SJSA1 (cell line): ENCODE results near the gene FBXL19. TPM values are rescaled to one million over a fixed set of nuclear protein-coding genes. Genes with fewer than 3 reads are reported as not detected.
A peak's percentile ranks its signal among the peaks of the same experiment; 100 is the strongest.

Experiments
- DNase-seq, 2 experiments: peaks; one replicate each; pipeline ENCODE4 v3.0.0-alpha.2; 2015 to 2020; ENCODE audit warnings: low spot score in 2 of 2, low read depth in 1 of 2
- H3K27ac ChIP-seq: fragments of 250-450 bp; sonication (Bioruptor Pico); 2 replicates; pipeline ENCODE4 v1.5.1; 2020; ENCODE audit warnings: mild to moderate bottlenecking, moderate library complexity
- H3K27me3 ChIP-seq: fragments of 250-450 bp; sonication (Bioruptor Pico); replicated peaks from 2 replicates; pipeline ENCODE4 v1.5.1; 2020; ENCODE audit warnings: mild to moderate bottlenecking, moderate library complexity
- H3K36me3 ChIP-seq: fragments of 250-450 bp; sonication (Bioruptor Pico); 2 replicates; pipeline ENCODE4 v1.5.1; 2020; ENCODE audit warnings: mild to moderate bottlenecking
- H3K4me1 ChIP-seq: fragments of 250-450 bp; sonication (Bioruptor Pico); replicated peaks from 2 replicates; pipeline ENCODE4 v1.6.1; 2021; ENCODE audit warnings: mild to moderate bottlenecking
- H3K4me3 ChIP-seq: fragments of 250-450 bp; sonication (Bioruptor Pico); 2 replicates; pipeline ENCODE4 v1.5.1; 2020; ENCODE audit warnings: mild to moderate bottlenecking
- H3K9me3 ChIP-seq: fragments of 250-450 bp; sonication (Bioruptor Pico); replicated peaks from 2 replicates; pipeline ENCODE4 v1.5.1; 2020; ENCODE audit warnings: mild to moderate bottlenecking
- total RNA-seq: library from RNA; depleted of rRNA; stranded (reverse); fragments of >200 nt; shearing (Covaris generic); gene quantifications from 2 replicates; pipeline ENCODE4 v1.2.3, GENCODE V29; 2014

The FBXL19 gene
- total RNA-seq, 1 experiment from 2014 or later, result 8.9 TPM

GRCh38 chr16:30983289-30983889 lies 60.0 kb downstream of the FBXL19 start:
- H3K4me1 ChIP-seq, result peaks cover 5% of the 10 kb centered on the region
- peak in 1 of 2 experiments; percentile 38 for DNase-seq
- no peak overlapping the region for H3K27ac ChIP-seq
- peaks cover 58% of the 10 kb centered on the region for H3K36me3 ChIP-seq
- no peaks in the 10 kb centered on the region for H3K9me3 ChIP-seq
- H3K27me3 ChIP-seq, result no peaks in the 10 kb centered on the region
- no peak overlapping the region for H3K4me3 ChIP-seq

DNA sequence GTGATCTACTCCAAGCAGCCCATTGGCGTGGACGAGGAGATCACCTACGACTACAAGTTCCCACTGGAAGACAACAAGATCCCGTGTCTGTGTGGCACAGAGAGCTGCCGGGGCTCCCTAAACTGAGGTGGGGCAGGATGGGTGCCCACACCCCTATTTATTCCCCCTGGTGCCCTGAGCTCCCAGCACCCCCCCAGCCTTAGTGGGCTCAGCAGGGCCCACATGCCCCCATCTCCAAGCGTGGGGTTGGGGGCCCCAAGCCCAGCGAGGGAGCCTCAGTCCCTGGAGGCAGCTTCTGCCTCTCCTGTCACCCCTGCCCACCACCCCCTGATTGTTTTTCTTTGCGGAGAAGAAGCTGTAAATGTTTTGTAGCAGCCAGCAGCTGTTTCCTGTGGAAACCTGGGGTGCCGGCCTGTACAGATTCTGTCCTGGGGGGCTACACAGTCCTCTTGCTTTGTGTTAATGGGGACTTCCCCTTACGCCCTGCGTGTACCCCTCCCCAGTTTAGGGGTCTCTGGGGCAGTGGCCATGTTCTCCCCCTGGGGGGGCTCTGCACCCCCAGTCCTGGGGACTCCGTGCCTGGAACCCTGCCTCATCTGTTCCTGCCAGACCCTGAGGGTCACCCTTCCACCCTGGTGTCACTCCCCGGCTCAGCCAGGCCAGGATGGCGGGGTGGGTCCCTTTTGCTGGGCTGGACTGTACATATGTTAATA lies 60.7 kb downstream of the FBXL19 start:
- no peaks in the 10 kb centered on the region for H3K9me3 ChIP-seq
- H3K27me3 ChIP-seq, result no peaks in the 10 kb centered on the region
- H3K4me3 ChIP-seq, result no peak overlapping the region
- no peak overlapping the region for H3K27ac ChIP-seq
- H3K4me1 ChIP-seq, result peaks cover 5% of the 10 kb centered on the region
- peaks cover 53% of the 10 kb centered on the region for H3K36me3 ChIP-seq
- no peak for DNase-seq

DNA sequence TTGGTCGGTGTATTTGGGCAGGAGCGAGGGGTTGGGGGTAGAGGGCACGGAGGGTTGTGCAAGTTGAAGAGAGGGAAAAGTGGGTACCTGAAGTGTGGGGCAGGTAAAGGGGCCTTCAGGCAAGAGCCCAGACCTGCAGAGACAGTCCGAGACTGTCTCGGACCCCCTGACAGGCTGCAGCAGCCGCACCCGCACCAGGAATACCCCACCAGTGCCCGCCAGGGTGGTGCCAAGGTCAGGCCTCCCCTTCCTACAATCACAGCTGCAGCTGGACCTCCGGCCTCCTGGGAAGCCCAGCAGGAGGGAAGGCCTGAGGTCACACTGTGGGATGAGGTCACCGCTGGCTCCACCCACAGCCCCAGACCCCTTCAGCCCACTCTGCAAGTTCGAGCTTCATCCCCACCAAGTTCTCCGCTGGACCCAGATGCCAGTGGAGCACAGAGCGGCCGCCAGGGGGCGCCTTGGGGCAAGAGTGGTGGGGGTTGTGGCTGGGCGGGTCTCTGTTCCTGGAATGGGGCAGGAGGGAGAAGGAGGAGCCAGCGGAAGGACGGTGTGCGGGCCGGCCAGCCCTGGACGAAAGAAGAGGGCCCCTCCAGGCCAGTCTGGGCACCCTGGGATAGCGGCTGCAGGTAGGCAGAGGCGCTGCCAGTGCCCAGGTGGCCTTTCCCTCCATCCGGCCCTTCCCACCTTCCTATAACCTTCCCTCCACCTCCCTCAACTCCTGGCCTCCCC lies 61.5 kb downstream of the FBXL19 start, which contains the start of gene HSD3B7:
Gene HSD3B7 (plus strand): TSS at position 539 of the 732 bp plus-strand sequence. CDS start 452 bp downstream, outside the sequence.
- Histone ChIP-seq H3K27ac (no peak within 1 kb of the TSS), H3K27me3 (no peaks in the 10 kb centered on the region), H3K4me3 (no peak within 1 kb of the TSS), H3K9me3 (no peaks in the 10 kb centered on the region), H3K4me1 (peaks cover 5% of the 10 kb centered on the region), H3K36me3 (peaks cover 48% of the 10 kb centered on the region)
- peak; percentile 72 to 90 for DNase-seq

- Histone ChIP-seq H3K27me3 (no peaks in the 10 kb centered on the region), H3K9me3 (no peaks in the 10 kb centered on the region), H3K4me3 (no peak overlapping the region), H3K36me3 (peaks cover 42% of the 10 kb centered on the region), H3K27ac (no peak overlapping the region), H3K4me1 (peaks cover 5% of the 10 kb centered on the region)
- no peak for DNase-seq
These were observed 62.2 kb downstream of the FBXL19 start for GRCh38 chr16:30985401-30986128.

DNA sequence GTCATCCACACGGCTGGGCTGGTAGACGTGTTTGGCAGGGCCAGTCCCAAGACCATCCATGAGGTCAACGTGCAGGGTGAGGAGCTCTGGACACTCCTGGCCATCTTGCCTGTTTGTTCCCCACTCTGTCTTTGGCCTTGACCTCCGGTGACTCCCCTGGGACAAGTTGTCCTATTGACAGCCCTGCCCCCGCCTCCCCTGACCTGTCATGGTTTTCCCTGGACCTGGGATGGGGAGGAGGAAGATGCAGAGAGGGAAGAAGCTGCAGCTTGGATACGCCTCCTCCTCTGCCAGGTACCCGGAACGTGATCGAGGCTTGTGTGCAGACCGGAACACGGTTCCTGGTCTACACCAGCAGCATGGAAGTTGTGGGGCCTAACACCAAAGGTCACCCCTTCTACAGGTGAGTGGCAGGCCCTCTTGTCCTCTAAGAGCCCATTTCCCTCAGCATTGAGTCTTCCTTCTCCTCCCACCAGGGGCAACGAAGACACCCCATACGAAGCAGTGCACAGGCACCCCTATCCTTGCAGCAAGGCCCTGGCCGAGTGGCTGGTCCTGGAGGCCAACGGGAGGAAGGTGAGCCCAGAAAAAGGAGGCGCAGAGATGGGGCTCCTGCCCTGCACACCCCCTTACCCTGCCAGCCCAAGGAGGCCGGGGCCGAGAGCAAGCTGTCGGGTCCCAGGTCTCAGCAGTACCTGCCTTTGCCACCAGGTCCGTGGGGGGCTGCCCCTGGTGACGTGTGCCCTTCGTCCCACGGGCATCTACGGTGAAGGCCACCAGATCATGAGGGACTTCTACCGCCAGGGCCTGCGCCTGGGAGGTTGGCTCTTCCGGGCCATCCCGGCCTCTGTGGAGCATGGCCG lies 63.0 kb downstream of the FBXL19 start:
- Histone ChIP-seq H3K9me3 (no peaks in the 10 kb centered on the region), H3K4me3 (no peak overlapping the region), H3K27ac (no peak overlapping the region), H3K27me3 (no peaks in the 10 kb centered on the region), H3K4me1 (peaks cover 5% of the 10 kb centered on the region), H3K36me3 (peaks cover 34% of the 10 kb centered on the region)
- no peak for DNase-seq

GRCh38 chr16:30987581-30988190 lies 64.3 kb downstream of the FBXL19 start:
- Histone ChIP-seq H3K4me1 (peaks cover 5% of the 10 kb centered on the region), H3K27ac (no peak overlapping the region), H3K27me3 (no peaks in the 10 kb centered on the region), H3K36me3 (peaks cover 23% of the 10 kb centered on the region), H3K4me3 (no peak overlapping the region), H3K9me3 (no peaks in the 10 kb centered on the region)
- no peak for DNase-seq

- Histone ChIP-seq H3K27ac (no peak overlapping the region), H3K4me1 (peaks cover 5% of the 10 kb centered on the region), H3K9me3 (no peaks in the 10 kb centered on the region), H3K4me3 (no peak overlapping the region), H3K27me3 (no peaks in the 10 kb centered on the region), H3K36me3 (peaks cover 6% of the 10 kb centered on the region)
- no peak for DNase-seq
These were observed 66.2 kb downstream of the FBXL19 start for GRCh38 chr16:30989469-30990047.

DNA sequence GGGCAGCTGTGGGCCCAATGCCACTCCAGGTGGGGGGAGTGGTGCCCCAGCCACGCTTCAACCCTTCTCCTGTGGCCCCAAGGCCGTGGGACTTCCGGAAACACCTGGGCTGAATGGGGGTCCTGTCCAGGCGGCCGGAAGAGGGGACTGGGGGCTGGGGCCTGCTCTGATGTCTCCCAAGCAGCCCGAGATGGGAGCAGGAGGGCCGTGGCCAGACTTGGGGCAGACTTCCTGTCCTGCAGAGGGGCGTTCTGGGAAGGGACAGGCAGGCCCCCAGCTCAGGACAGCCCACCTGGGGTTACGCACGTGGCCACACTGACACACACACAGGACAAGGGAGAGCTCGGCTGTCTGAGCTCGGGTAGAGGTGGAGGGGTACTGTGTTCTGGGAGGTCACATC lies 66.7 kb downstream of the FBXL19 start:
- no peak overlapping the region for H3K27ac ChIP-seq
- H3K27me3 ChIP-seq, result no peaks in the 10 kb centered on the region
- peaks cover 3% of the 10 kb centered on the region for H3K4me1 ChIP-seq
- no peaks in the 10 kb centered on the region for H3K9me3 ChIP-seq
- peaks cover 2% of the 10 kb centered on the region; the same call in 1 of the 2 replicates for H3K36me3 ChIP-seq
- no peak for DNase-seq
- no peak overlapping the region for H3K4me3 ChIP-seq

DNA sequence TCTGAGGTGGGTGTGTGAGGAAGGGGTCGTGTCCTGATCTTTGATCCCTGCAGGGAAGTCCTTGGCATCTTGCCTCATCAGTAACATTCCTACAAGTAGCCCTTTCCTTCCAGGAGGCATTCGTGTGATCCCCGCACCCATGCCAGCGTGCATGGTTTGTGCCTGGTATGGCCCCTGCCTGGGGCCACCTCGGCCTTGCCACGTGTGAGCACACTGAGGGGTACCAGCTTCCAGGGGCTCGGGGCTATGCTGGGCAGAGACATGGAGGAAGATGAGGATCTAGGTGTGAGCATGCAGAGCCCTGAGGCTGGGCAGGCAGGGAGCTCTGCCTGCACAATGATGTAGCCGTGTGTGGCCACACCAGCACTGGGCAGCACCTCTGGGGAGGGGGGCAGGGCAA lies 67.7 kb downstream of the FBXL19 start:
- H3K9me3 ChIP-seq, result no peaks in the 10 kb centered on the region
- no peaks in the 10 kb centered on the region for H3K4me1 ChIP-seq
- no peak overlapping the region for H3K4me3 ChIP-seq
- no peak overlapping the region for H3K27ac ChIP-seq
- no peaks in the 10 kb centered on the region for H3K27me3 ChIP-seq
- DNase-seq, result no peak
- H3K36me3 ChIP-seq, result no peaks in the 10 kb centered on the region

- no peak for DNase-seq
- no peak overlapping the region for H3K27ac ChIP-seq
- H3K9me3 ChIP-seq, result no peaks in the 10 kb centered on the region
- no peaks in the 10 kb centered on the region for H3K27me3 ChIP-seq
- no peak overlapping the region for H3K4me3 ChIP-seq
- no peaks in the 10 kb centered on the region for H3K36me3 ChIP-seq
- peaks cover 9% of the 10 kb centered on the region for H3K4me1 ChIP-seq
These were observed 69.0 kb downstream of the FBXL19 start for GRCh38 chr16:30992276-30992780.

DNA sequence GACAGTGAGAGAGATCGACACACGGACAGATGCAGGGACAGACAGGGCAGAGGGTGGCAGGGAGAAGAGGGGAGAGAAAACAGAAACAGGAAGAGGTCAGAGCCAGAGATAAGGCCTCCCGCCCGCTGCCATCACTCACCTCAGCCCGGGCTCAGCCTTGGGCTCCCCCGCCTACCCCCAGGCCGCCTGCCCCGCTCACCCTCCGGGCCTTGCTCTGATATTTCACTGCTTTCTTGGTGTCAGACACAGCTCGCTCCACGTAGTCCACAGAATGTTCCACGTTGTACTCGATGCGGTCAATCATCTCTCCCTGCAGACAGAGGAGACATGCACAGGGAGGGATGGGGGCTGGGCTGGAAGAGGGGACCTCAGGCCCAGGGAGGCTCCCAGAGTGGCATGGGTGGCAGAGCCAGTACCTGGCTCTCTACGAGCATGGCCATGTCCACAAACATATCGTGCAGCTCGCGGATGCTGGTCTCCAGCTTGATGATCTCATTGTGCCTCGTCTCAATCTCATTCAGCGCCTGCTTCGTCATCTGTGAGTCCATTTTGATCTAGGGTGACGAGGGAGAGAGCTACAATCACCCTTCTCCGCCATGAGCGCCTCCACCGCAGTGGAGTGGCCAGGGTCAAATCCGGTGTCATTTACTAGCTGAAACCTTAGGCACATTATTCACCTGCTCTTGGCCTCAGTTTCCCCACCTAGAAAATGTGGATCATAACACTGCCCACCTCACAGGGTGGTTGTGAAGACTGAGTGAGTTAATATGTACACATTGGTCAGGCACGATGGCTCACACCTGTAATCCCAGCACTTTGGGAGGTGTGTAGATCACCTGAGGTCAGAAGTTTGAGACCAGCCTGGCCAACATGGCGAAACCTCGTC lies 69.8 kb downstream of the FBXL19 start:
- Histone ChIP-seq H3K9me3 (no peaks in the 10 kb centered on the region), H3K36me3 (no peaks in the 10 kb centered on the region), H3K4me1 (peaks cover 18% of the 10 kb centered on the region), H3K4me3 (no peak overlapping the region), H3K27me3 (no peaks in the 10 kb centered on the region), H3K27ac (no peak overlapping the region)
- peak in 1 of 2 experiments; percentile 39 for DNase-seq
